CD4-positive, alpha-beta T cell treated with Interleukin-1 beta for 1 hour (primary cell): ENCODE results near the gene BARD1.
A peak's percentile ranks its signal among the peaks of the same experiment; 100 is the strongest.
"Not testable (repeated sequence)": the region's sequence is repeated elsewhere in the genome, so short reads cannot be mapped to it uniquely, and the experiment has no call there.

ENCODE experiments used
- DNase-seq, 2 donors: peaks; one replicate each; pipeline ENCODE4 v3.0.0-alpha.2; 2020 to 2022

The BARD1 gene

DNA sequence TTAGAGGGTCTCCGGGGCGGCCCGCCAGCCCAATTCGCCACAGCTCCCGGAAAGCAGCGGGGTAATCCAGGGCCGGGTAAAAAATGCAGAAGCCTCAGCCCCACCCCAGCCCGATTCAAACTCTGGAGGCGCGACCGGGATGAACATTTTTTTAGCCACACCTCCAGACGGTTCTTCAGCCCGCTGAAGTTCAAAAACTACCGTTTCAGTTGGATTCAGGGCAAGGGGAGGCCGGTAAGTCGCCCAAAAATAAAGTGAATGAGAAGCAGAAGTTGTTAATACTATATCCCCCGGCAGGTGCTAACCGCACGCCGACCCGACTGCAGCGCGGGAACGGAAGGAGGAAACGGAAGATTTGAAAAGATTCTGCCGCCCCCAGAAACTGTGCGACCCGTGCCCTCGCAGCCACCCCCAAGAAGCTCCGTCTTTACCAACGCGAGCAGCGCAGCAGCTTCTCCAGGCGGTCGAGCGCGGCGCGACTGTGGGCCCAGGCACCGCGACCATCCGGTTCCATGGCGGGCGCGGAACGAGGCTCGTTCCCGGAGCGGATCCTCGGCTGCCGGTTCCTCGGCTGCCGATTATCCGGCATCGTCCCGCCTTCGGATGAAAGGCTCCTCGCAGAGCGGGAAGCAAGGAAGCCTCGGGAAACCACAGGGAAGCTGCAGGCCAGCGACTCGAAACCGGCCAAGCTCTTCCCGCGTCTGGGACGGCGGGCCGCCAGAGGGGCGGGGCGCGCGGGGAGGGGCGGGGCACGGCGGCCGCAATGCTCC is at the start of gene BARD1:
Gene BARD1, minus strand, starts transcription at position 703 of the 770 bp plus-strand sequence. Its CDS starts 114 bp downstream, at position 589.
- peak in 1 of 2 donors; percentile 56 for DNase-seq

DNA sequence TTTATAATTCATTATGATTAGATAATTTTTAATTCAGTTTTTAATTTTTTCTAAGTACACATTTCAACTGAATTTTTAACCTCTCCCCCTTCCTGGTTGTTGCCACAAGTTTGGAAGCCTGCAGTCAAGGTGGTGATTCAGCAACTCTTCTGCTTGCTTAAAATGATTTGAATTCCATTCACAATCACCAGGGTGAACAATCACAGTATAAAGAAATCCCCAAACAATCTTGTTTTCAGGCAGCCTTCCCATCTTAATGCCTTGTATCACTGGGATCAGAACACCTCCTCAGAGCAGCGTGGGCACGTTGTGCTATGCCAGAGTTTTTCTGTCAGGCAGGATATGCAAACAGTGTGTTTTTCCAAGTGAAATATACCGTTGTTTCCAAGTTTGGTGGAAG is 46.7 kb upstream of the BARD1 start:
- no peak for DNase-seq

DNA sequence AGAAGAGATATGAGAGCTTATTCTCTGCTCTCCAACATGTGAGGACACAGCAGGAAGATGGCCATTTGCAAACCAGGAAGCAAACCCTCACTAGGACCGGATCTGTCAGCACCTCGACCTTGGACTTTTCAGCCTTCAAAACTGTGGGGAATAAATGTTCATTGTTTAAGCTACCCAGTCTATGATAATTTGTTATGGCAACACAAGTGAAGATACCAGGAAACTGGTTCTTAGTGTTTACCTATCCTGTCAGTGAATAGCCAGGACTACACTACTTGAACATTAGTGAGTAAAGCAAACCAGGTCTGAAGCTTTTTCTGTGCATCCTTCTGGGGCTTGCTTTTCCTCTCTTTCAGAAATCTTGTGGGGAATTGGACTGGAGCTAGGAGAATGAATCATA is 44.4 kb upstream of the BARD1 start:
- no peak for DNase-seq

DNA sequence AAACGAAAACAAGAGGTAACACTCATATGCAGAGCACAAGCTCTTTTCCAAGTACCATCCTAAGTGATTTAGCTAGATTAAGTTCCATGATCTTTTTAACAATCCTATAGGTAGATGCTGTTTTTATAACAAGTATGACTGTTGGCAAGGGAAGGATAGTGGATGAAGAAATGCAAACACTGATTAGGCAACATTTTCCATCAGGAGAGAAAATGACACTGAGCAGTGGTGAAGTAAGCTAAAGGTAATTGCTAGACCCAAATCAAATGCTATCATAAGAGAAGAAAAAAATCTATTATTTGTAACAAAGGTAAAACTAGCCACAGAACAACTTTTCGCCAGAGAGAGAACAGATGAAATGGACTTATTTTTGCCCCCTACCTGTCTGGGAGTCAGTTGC is 34.3 kb upstream of the BARD1 start:
- no peak for DNase-seq

DNA sequence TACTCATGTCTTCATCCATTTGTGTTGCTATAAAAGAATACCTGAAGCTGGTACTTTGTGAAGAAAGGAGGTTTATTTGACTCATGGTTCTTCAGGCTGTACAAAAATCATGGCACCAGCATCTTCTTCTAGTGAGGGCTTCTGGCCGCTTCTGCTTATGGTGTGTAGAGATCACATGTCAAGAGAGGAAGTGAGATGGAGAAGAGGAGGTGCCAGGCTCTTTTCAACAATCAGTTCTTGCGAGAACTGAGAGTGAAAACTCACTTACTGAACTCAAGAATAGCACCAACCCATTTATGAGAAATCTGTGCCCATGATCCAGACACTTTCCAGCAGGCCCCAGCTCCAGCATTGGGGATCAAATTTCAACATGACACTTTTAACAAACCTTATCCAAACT is 30.0 kb upstream of the BARD1 start:
- no peak for DNase-seq

DNA sequence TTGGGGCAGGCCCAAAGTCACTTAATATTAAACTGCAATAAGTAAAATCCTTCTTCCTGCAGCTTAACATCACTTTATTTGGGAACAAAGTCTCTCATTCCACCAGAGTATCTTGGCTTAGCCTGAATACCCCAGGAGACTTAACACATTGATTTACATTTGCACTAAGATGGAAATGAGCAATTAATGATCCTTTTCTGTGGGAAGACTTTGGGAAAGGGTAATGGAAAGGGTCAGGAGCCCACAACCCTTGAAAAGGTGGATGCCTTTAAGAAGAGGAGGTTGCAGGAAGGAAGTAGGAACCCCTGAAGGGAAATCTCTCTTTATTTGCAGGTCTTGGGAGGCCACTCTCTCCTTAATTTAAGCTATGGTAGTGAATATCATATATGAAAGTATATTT is 28.0 kb upstream of the BARD1 start:
- DNase-seq: no peak

DNA sequence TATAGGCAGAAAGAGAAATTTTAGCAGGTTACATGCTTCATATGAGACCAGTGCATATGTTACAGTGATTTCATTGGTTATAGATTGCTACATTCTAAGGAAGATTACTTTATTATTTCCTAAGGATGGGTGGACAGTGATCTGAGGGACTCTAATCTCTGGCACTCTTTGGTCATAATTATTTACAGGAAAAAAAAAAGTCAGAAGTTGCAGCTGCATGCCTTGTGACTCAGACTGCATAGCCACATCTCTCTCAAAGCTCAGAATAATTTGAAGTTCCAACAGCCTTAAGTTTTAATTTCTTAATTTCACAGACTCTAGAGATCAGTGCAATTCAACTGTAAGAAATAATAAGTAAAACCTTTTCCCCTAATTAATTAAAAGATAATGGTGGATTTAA is 27.1 kb upstream of the BARD1 start:
- DNase-seq: no peak

DNA sequence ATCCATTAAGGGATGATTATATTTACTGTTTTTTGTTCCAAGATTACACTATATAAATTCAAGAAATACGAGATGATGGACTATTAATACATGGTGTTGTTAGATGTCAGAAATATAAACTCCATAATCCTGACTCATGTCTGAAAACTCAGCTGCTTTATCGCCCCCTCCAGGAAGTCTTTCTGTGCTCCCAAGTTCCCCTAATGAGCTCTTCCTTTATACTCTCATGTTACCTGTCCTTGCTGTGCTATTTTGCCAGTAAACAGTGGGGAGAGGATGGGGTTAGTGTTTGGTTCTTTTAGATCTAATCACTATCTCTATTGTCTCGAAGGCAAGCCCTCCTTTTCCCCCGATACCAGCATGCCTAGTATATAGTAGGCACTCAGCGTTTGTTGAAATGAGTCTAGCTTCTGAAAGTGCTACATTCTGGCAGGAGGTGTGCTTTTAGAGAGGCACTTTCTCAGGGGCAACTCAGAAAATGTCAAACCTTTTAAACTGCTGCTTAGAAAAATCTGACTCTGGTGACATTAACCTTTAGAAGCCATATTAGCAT is 21.4 kb upstream of the BARD1 start:
- peak in 1 of 2 donors; percentile 17 for DNase-seq

DNA sequence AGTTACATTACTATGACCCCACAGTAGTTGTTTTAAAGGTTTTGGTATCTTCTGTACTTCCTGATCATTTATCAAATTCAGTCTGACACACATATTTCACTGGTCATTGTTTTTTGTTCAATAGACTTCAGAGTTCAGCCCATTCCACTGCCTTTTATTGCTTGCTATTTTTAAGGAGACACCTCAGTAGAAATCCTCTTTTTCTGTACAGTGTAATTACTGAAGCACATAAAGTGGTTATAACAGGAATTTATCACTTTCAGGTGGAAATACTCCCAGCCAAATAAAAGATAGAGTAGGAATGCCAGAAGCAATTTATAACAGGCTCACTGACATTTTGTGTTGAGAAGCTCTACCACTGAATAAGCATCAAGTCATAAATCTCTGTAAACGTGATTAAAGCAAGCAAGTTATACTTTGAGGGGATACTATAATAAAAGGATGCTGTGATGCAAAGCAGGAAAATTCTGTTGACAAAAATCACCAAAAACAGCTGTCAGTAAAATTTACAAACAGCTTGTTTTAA is 6.6 kb upstream of the BARD1 start:
- no peak for DNase-seq

DNA sequence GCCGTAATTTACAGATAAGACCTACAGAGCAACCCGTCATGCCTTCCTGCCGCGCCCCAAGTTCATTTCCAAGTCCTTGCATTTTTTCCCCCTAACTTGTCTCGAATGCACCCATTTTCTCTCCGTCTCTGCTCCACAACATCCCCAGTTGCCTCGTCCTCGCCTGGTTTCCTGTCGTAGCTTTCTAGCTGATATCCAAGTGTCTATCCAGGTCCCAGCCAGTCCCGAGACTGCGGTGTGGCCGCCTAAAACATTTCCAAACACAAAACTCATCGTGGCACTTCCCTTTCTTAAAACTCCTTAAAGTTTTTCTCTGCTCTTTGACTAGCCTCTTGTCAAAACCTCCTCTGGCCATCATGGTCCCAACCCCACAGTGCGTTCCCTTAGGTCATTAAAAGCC is 1.2 kb upstream of the BARD1 start:
- DNase-seq: no peak

DNA sequence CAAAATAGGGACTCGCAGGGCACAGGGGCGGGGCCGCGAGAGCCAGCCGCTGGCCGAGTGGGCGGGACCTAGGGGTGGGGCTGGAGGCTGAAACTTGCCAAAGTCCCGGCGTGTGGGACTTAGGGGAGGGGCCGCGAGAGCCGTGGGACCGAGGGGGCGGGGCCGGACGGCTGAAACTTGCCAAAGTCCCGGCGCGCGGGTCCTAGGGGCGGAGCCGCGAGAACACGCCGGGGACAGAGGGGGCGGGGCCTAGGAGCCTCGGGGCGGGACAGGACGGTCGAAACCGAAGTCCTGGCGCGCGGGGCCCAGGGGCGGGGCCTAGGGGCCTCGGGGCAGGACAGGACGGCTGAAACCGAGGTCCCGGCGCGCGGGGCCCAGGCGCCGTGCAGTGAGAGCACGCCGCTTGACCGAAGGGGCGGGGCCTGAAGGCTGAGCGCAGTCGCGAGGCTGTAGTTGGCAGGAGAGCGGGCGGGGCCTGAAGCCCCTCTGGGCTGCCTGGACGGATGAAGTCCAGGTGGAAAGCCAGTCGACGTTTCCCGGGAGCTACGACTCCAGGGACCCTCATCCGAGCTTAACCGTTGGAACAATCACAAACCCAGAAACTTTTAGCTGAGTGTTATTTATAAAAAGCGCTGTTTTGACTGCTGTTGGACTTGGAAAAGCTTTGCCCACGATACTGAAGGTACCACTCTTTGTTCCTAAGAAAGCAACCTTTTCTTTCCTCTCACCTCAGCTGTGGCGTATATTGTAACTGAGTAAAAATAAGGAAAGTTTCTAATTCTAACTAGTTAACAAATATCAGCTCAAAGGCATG is 475 bp upstream of the BARD1 start:
- peak; percentile 99 for DNase-seq

DNA sequence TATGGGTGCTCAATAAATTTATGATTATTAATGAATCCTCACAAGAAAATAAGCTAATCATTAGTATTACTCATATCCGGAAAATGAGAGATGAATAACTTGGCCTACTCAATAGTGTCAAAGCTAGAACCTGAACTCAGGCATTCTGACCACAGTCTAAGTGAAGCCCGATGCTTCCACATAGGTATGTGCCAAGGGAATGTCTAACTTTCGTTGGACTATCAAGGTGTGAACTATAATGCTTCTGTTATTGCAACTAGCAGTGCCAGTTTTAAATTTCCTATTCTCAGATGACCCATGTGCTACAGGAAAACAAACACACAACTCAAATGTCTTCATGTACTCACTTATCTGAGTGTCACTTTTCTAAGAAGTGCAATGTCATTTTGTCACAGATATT is 1.8 kb downstream of the BARD1 start:
- no peak for DNase-seq

DNA sequence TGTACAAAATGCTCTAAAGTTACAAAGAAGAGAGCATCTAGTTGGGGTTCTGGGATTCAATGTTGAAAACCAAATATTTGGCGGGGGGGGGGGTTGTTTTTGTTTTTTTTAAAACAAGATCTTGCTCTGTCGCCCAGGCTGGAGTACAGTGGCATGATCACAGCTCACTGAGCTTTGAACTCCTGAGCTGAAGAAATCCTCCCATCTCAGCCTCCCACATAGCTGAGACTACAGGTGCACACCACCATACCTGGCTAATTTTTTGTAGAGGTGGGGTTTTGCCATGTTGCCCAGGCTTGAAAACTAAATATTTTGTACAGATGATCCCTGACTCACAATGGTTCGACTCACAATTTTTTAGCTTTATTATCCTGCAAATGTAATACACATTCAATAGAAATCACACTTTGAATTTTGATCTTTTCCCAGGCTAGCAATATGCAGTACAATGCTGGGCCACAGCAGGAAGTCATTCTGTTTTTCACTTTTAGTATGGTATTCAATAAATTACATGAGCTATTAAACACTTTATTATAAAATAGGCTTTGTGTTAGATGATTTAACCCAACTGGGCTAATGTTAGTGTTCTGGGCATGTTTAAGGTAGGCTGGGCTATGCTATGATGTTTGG is 7.6 kb downstream of the BARD1 start:
- DNase-seq: no peak

DNA sequence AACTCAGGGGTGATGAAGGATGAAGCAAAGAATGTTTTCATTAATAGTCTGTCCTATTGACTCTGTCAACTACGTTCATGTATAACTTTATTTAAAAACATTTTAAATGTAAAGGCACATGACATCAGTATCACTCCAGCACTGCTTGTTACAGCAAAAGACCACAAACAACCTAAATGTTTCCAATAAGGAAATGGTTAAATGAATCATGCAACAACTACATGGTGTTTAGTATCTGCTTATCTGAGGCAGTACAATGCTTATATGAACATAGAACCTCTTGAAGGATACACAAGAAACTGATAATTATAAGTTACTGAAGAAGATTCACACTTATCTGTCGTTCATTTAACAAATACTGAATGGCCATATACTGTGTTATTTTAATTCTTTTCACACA is 8.4 kb downstream of the BARD1 start:
- DNase-seq: no peak

DNA sequence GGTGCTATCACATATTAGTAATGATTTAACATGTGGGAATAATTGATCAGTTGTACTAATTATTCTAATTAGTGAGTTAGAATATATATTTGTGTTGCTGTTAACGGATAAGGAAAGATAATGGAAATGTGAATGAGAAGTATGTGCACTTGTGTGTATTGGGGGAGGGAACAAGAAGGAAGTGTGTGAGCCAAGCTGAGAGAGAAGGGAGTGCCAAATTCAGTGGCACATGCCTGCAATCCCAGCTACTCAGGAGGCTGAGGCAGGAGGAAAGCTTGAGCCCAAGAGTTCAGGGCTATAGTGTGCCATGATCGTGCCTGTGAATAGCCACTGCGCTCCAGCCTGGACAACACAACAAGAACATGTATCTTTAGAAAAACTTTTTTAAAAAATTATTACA is 9.3 kb downstream of the BARD1 start:
- DNase-seq: no peak

DNA sequence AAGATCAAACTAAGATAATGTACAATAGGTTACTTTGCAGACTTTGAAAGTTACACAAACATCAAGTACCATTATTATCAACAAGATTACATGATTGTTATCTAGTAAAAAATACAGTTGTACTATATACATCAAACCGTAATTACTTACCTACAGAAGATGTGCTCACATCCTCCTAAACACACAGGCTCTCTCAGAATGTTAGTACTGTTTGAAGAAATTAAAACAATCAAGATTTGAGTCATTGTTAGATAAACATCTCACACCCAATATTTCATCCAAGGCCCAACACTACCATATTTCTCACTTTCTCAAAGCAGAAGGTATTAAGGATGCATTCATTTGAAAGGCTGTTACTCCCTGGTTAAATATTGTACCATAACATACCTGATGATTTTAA is 12.6 kb downstream of the BARD1 start:
- no peak for DNase-seq

DNA sequence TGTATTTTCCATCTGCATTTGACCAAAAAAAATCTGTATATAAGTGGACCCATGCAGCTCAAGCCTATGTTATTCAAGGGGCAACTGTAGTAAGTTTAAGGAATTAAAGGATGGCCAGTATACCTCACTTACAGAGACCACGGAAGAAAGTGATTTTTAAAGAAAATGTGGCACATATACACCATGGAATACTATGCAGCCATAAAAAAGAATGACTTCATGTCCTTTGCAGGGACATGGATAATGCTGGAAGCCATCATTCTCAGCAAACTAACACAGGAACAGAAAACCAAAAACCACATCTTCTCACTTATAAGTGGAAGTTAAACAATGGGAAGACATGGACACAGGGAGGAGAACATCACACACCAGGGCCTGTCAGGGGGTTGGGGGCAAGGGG is 26.3 kb downstream of the BARD1 start:
- DNase-seq: not testable (repeated sequence)

DNA sequence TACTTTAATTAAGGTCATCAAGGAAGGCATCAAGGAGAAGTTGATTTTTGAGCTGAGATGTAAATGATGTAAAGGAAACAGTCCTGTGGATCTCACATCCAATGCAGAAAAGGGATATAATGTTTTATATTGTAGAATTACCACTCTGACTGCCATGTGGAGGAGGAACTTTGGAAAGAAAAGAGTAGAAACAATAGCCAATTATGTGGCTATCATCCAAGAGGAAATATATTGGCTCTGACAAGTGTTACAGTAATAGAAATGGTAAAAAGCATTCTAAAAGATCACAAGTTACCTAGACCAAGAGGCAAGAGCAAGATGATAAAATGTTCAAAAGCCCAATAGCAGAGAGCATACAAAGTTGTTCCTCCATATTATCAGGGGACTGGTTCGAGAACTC is 26.8 kb downstream of the BARD1 start:
- DNase-seq: no peak

DNA sequence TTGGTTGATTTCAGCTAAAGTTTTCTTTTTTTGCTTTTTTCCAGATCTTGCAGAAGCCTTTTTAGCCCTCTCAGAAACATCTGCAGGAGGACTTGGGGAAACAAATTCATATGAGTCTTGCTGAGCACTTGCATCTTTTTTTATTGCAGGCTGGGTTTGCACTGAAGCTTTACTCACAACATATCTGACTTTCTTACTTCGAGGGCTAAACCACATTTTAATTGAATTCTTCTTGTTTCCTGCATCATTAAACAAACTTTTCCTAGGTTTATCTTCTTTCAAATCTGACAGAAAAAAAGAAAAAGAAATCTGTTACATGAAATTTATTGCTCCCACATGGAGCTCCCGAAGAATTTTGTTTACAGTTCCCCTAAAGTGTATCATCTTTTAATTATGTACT is 28.3 kb downstream of the BARD1 start:
- no peak for DNase-seq

DNA sequence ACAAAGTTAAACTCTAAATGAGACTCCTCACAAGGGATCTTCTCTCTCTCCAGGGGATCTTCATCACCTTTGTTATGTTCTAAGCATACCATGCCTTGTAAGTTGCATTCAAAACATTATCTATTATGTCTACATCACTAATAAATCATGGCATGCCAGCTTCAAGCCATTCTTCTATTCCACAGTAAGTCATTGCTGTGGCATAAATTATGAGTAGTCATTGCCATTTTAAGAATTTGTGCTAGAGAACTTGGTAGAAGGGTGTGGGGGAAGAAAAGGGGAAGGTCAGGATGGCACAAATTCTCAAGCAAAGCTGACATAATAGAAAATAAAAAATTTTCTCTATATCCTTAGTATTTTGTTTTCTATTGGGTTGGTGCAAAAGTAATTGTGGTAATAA is 33.5 kb downstream of the BARD1 start:
- no peak for DNase-seq

DNA sequence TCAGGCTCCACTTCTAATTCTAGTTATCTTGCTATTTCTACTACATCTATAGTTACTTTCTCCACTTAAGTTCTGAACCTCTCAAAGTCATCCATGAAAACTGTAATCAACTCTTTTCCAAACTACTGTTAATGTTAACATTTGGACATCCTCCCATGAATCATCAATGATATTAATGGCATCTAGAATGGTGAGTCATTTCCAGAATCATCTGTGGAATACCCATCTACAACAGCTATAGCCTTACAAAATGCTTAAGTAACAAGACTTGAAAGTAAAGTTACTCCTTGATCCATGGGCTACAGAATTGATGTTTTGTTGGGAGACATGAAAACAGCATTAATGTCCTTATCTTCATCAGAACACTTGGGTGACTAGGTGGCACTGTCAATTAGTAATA is 35.4 kb downstream of the BARD1 start:
- DNase-seq: no peak

DNA sequence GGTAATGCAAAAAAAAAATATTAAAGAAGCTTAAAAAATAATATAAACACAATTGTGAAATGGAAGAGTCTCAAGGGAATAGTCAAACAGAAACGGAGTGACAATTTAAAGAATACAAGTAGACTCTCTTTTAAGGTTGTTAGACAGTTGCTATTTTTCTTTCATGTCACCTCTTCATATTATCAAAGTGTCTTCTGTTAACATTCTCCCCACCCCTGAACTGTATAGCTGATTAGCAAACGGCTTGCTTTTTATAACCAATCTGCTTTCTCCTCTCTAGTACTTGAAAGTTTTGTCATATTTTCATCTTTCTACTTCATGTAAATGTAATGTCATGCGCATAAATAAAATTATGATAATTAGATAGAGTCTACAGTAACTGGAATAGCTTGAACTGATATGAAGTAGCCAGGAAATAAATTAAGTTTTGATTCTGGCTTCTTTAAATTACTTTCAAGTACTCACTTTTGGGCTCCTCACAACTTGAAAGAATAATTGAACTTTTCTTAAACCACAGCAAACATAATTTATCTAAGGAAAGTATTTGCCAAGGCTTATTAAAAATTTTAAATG is 37.0 kb downstream of the BARD1 start:
- no peak for DNase-seq

DNA sequence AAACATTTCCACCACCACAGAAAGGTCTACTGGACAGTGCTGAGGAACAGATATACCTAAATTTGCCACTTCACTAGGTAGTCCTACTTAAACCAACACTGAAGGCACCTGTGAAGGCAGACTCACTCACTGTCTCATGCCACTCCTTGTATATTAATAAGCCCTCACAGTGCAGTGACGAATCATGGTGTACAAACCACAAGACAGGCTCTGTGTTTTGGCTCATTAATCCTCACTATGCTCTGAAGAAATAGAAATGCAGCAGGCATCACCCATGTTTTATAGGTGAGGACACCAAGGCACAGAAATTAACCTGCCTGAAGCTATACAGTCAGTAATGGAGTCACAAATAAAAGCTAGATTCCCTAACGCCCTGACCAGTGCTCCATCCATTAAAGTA is 44.3 kb downstream of the BARD1 start:
- no peak for DNase-seq
